ENCODE results near the gene ABCC4.

ABCC4 gene

GRCh38 chr13:95301183-95301967 is at the start of gene ABCC4:
Gene ABCC4, minus strand, starts transcription at chr13:95301451. Its CDS starts 137 bp downstream, at chr13:95301314.
- DNase-seq (ENCODE audit: low spot score): peak; percentile 75

- no peak for DNase-seq (ENCODE audit: low spot score)
Observed at GRCh38 chr13:95349267-95349666, 48.0 kb upstream of the ABCC4 start.

GRCh38 chr13:95343944-95344343 is 42.7 kb upstream of the ABCC4 start:
- peak; percentile 5 for DNase-seq (ENCODE audit: low spot score)

- no peak for DNase-seq (ENCODE audit: low spot score)
Observed at GRCh38 chr13:95341441-95341840, 40.2 kb upstream of the ABCC4 start.

- no peak for DNase-seq (ENCODE audit: low spot score)
Observed at GRCh38 chr13:95338905-95339304, 37.7 kb upstream of the ABCC4 start.

GRCh38 chr13:95337597-95337996 is 36.3 kb upstream of the ABCC4 start:
- no peak for DNase-seq (ENCODE audit: low spot score)

GRCh38 chr13:95335667-95336066 is 34.4 kb upstream of the ABCC4 start:
- no peak for DNase-seq (ENCODE audit: low spot score)

- DNase-seq (ENCODE audit: low spot score): no peak
Observed at GRCh38 chr13:95328386-95328785, 27.1 kb upstream of the ABCC4 start.

GRCh38 chr13:95327190-95327589 is 25.9 kb upstream of the ABCC4 start:
- DNase-seq (ENCODE audit: low spot score): no peak

- DNase-seq (ENCODE audit: low spot score): no peak
Observed at GRCh38 chr13:95326695-95327094, 25.4 kb upstream of the ABCC4 start.

- DNase-seq (ENCODE audit: low spot score): no peak
Observed at GRCh38 chr13:95325485-95325884, 24.2 kb upstream of the ABCC4 start.

GRCh38 chr13:95323930-95324662 is 22.8 kb upstream of the ABCC4 start:
- no peak for DNase-seq (ENCODE audit: low spot score)

GRCh38 chr13:95319551-95320274 is 18.5 kb upstream of the ABCC4 start:
- no peak for DNase-seq (ENCODE audit: low spot score)

- no peak for DNase-seq (ENCODE audit: low spot score)
Observed at GRCh38 chr13:95317039-95317989, 16.1 kb upstream of the ABCC4 start.

- DNase-seq (ENCODE audit: low spot score): no peak
Observed at GRCh38 chr13:95315752-95316151, 14.5 kb upstream of the ABCC4 start.

GRCh38 chr13:95307507-95307906 is 6.3 kb upstream of the ABCC4 start:
- DNase-seq (ENCODE audit: low spot score): no peak

GRCh38 chr13:95304453-95304852 is 3.2 kb upstream of the ABCC4 start:
- no peak for DNase-seq (ENCODE audit: low spot score)

- DNase-seq (ENCODE audit: low spot score): no peak
Observed at GRCh38 chr13:95301968-95302393, 730 bp upstream of the ABCC4 start.

- DNase-seq (ENCODE audit: low spot score): peak; percentile 56
Observed at GRCh38 chr13:95300625-95301182, 547 bp downstream of the ABCC4 start.

GRCh38 chr13:95298971-95299621 is 2.2 kb downstream of the ABCC4 start:
- peak; percentile 47 for DNase-seq (ENCODE audit: low spot score)

All from LoVo (cell line).